GM10266 (cell line): ENCODE measurements around the gene ST7.

Source experiments
- DNase-seq: peaks from one replicate; pipeline ENCODE4 v3.0.0; 2012; ENCODE audit errors: extremely low spot score
- TF ChIP-seq, protein P1 (sequence below): IDR thresholded peaks from 2 replicates; pipeline ENCODE4 v1.5.1; 2012; ENCODE audit warnings: mild to moderate bottlenecking, low read depth; ENCODE audit not compliant: control insufficient read depth, insufficient read depth; ENCODE audit errors: missing control alignments

The ST7 gene

GRCh38 chr7:117044664-117045063, 91.4 kb downstream of the ST7 start:
- TF ChIP-seq, protein P1, sequence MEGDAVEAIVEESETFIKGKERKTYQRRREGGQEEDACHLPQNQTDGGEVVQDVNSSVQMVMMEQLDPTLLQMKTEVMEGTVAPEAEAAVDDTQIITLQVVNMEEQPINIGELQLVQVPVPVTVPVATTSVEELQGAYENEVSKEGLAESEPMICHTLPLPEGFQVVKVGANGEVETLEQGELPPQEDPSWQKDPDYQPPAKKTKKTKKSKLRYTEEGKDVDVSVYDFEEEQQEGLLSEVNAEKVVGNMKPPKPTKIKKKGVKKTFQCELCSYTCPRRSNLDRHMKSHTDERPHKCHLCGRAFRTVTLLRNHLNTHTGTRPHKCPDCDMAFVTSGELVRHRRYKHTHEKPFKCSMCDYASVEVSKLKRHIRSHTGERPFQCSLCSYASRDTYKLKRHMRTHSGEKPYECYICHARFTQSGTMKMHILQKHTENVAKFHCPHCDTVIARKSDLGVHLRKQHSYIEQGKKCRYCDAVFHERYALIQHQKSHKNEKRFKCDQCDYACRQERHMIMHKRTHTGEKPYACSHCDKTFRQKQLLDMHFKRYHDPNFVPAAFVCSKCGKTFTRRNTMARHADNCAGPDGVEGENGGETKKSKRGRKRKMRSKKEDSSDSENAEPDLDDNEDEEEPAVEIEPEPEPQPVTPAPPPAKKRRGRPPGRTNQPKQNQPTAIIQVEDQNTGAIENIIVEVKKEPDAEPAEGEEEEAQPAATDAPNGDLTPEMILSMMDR: no peak
- no peak for DNase-seq

GRCh38 chr7:117045927-117046710, 92.8 kb downstream of the ST7 start:
- DNase-seq: no peak
- TF ChIP-seq, protein P1: no peak

- DNase-seq: no peak
- TF ChIP-seq, protein P1: no peak
These were observed 94.2 kb downstream of the ST7 start for GRCh38 chr7:117047496-117047895.

DNA sequence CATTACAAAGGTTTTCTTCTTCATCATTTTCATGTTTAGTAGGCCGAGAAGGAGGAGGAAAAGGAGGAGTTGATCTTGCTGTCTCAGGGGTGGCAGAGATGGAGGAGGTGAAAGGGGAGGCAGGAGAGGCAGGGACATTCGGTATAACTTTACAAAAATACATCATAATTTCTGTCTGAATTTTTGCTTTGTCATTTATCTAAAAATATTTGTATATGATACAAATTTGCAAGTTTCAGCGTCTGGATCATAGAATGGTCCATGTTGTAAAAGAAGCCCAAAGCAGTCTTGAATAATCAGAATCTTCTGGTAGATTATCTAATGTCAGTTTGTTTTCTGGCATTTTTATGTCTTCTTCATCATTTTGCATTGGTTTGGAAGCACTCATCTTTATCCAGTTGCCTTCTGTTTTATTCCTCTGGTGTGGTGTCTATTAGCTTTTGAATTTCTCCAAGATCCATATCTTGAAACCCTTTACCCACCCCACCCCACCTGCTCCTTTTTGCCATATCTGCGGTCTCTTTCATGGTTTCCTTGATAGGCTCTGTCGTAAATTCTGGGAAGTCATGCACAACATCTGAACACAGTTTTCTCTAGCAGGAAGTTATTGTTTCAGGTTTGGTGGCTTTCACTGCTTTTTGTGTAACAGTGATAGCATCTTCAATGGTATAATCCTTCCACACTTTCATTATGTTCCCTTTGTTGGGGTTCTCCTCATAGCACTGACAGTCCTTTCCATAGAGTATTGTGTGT, 95.0 kb downstream of the ST7 start:
- TF ChIP-seq, protein P1: no peak

DNA sequence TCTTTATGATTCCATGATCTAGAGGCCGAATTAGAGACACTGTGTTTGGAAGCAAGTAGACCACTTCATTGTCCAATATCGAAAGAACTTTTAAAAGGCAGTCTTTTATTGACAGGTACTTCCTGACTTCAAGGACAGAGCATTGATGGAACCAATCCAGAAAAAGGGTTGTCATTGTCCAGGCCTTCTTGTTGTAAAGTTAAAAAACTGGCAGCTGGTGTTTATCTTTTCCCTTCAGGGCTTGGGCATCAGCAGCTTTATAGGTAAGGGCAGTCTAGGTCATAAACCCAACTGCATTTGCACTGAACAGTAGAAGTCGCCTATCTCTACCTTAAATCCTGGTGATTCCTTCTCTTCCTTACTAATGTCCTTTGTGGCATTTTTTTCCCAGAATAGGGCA, 95.6 kb downstream of the ST7 start:
- TF ChIP-seq, protein P1: no peak
- no peak for DNase-seq

More for the DNA sequence above, 95.0 kb downstream of the ST7 start:
- no peak for DNase-seq

GRCh38 chr7:117051808-117052207, 98.5 kb downstream of the ST7 start:
- TF ChIP-seq, protein P1: no peak
- no peak for DNase-seq

DNA sequence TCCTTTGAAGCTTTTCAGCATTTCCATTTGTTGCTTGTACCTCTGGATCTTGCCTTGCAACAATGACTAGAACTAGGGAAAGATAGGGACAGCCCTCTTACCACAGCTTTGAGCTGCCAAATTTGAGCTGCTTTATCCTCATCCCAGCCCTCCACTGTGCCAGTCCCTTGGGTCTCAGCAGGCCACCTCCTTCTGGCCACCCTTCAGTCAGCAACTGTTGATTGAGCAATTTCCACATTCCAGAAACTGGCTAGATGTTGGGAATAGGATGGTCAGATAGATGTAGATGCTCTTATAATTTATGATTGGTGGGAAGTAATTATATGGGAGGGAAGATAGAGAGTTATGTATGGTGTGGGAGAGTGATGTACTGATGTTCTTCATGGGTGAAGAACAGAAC, 100.1 kb downstream of the ST7 start:
- no peak for DNase-seq
- TF ChIP-seq, protein P1: no peak
